GM10266 (cell line): ENCODE measurements around the gene MYO1D.

Experiments used
- DNase-seq: peaks from one replicate; pipeline ENCODE4 v3.0.0; 2012; ENCODE audit errors: extremely low spot score
- TF ChIP-seq, protein P1 (sequence below): IDR thresholded peaks from 2 replicates; pipeline ENCODE4 v1.5.1; 2012; ENCODE audit warnings: mild to moderate bottlenecking, low read depth; ENCODE audit not compliant: control insufficient read depth, insufficient read depth; ENCODE audit errors: missing control alignments

MYO1D gene

DNA sequence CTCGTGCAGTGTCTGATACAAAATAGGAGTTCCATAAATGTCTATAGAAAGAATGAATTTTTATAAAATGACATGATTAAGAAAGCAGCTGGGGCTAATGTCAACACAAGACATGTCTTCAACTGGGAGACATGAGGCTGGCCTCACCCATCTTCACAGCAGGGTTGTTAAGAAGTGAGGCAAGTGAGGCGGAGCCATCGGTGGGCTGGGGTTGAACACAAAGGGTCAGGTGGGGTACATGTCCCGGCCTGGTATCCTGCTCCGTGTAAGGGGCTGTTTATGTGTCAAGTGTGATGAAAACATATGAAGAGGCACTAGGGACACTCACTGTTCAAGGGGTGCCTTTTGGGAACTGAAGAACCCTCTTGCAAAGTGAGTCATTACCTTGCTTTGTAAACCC is 368.0 kb downstream of the MYO1D start:
- TF ChIP-seq, protein P1, sequence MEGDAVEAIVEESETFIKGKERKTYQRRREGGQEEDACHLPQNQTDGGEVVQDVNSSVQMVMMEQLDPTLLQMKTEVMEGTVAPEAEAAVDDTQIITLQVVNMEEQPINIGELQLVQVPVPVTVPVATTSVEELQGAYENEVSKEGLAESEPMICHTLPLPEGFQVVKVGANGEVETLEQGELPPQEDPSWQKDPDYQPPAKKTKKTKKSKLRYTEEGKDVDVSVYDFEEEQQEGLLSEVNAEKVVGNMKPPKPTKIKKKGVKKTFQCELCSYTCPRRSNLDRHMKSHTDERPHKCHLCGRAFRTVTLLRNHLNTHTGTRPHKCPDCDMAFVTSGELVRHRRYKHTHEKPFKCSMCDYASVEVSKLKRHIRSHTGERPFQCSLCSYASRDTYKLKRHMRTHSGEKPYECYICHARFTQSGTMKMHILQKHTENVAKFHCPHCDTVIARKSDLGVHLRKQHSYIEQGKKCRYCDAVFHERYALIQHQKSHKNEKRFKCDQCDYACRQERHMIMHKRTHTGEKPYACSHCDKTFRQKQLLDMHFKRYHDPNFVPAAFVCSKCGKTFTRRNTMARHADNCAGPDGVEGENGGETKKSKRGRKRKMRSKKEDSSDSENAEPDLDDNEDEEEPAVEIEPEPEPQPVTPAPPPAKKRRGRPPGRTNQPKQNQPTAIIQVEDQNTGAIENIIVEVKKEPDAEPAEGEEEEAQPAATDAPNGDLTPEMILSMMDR = no peak

GRCh38 chr17:32504166-32504990 is 372.5 kb downstream of the MYO1D start:
- TF ChIP-seq, protein P1 = no peak
- DNase-seq = no peak

More for the DNA sequence above, 368.0 kb downstream of the MYO1D start:
- DNase-seq = no peak

- TF ChIP-seq, protein P1 = no peak
- peak; percentile 82 for DNase-seq
Measured at GRCh38 chr17:32503251-32504165, 373.4 kb downstream of the MYO1D start.

- no peak for DNase-seq
- TF ChIP-seq, protein P1 = no peak
Measured at GRCh38 chr17:32502710-32503109, 374.2 kb downstream of the MYO1D start.

GRCh38 chr17:32502013-32502412 is 374.9 kb downstream of the MYO1D start:
- TF ChIP-seq, protein P1 = no peak
- DNase-seq = no peak

- no peak for DNase-seq
- TF ChIP-seq, protein P1 = no peak
Measured at GRCh38 chr17:32498391-32498790, 378.5 kb downstream of the MYO1D start.
